ENCODE data around the gene CLECL1.
"Not testable (repeated sequence)": the region's sequence is repeated elsewhere in the genome, so short reads cannot be mapped to it uniquely, and the experiment has no call there.

The CLECL1 gene

GRCh38 chr12:9695661-9696060 is 37.2 kb downstream of the CLECL1 start:
- DNase-seq (ENCODE audit: low read depth in 2 of 2), result not testable (repeated sequence)

- DNase-seq (ENCODE audit: low read depth in 2 of 2), result not testable (repeated sequence)
These were observed 37.7 kb downstream of the CLECL1 start for GRCh38 chr12:9695150-9695549.

- DNase-seq (ENCODE audit: low read depth in 2 of 2), result no peak
These were observed 38.7 kb downstream of the CLECL1 start for GRCh38 chr12:9694241-9694640.

- no peak for DNase-seq (ENCODE audit: low read depth in 2 of 2)
These were observed 40.0 kb downstream of the CLECL1 start for GRCh38 chr12:9692909-9693308.

- no peak for DNase-seq (ENCODE audit: low read depth in 2 of 2)
These were observed 45.7 kb downstream of the CLECL1 start for GRCh38 chr12:9687228-9687627.

- DNase-seq (ENCODE audit: low read depth in 2 of 2), result no peak
These were observed 47.0 kb downstream of the CLECL1 start for GRCh38 chr12:9685915-9686314.

GRCh38 chr12:9685366-9685765 is 47.5 kb downstream of the CLECL1 start:
- not testable (repeated sequence) for DNase-seq (ENCODE audit: low read depth in 2 of 2)

GRCh38 chr12:9682949-9683348 is 49.9 kb downstream of the CLECL1 start:
- not testable (repeated sequence) for DNase-seq (ENCODE audit: low read depth in 2 of 2)

GRCh38 chr12:9682508-9682907 is 50.4 kb downstream of the CLECL1 start:
- not testable (repeated sequence) for DNase-seq (ENCODE audit: low read depth in 2 of 2)

- no peak for DNase-seq (ENCODE audit: low read depth in 2 of 2)
These were observed 58.7 kb downstream of the CLECL1 start for GRCh38 chr12:9674226-9674590.

- peak in 1 of 2 donors; percentile 61 for DNase-seq (ENCODE audit: low read depth in 2 of 2)
These were observed 59.3 kb downstream of the CLECL1 start for GRCh38 chr12:9673404-9674225.

All from stimulated activated CD4-positive, alpha-beta T cell treated with anti-CD3 and anti-CD28 coated beads, Interleukin-4, amount 100 ng/mL, for 48 hours (primary cell).